SK-N-SH (cell line): Measurements from ENCODE around the gene CTBP1. TPM values are rescaled to one million over a fixed set of nuclear protein-coding genes. Genes with fewer than 3 reads are reported as not detected.
A peak's percentile ranks its signal among the peaks of the same experiment; 100 is the strongest.

Experiments
- CTCF ChIP-seq: fragments of 200-600 bp; sonication (generic); IDR thresholded peaks from 2 replicates; pipeline ENCODE4 v1.6.1; 2017; ENCODE audit warnings: antibody characterized with exemption, mild to moderate bottlenecking, moderate library complexity
- FOSL2 ChIP-seq: IDR thresholded peaks from 2 replicates; pipeline ENCODE4 v1.4.0; 2012; ENCODE audit warnings: low read depth, mild to moderate bottlenecking, moderate library complexity, borderline replicate concordance
- FOXJ3 ChIP-seq: sonication (generic); formaldehyde crosslinking; IDR thresholded peaks from 2 replicates; pipeline ENCODE4 v1.5.1; 2020; ENCODE audit warnings: mild to moderate bottlenecking, missing genetic modification reagents
- FOXM1 ChIP-seq: IDR thresholded peaks from 2 replicates; pipeline ENCODE4 v1.4.0; 2012; ENCODE audit warnings: low read depth, mild to moderate bottlenecking
- GATA2 ChIP-seq: sonication (generic); formaldehyde crosslinking; IDR thresholded peaks from 2 replicates; pipeline ENCODE4 v1.5.0; 2020; ENCODE audit warnings: mild to moderate bottlenecking, missing genetic modification reagents
- MAX ChIP-seq: IDR thresholded peaks from 2 replicates; pipeline ENCODE4 v1.4.0; 2012; ENCODE audit warnings: low read depth
- MEF2A ChIP-seq: IDR thresholded peaks from 2 replicates; pipeline ENCODE4 v1.4.0; 2012; ENCODE audit warnings: low read depth, borderline replicate concordance
- NRF1 ChIP-seq: IDR thresholded peaks from 2 replicates; pipeline ENCODE4 v1.6.1; 2012; ENCODE audit warnings: low read depth, mild to moderate bottlenecking, low read length
- PBX3 ChIP-seq: IDR thresholded peaks from 2 replicates; pipeline ENCODE4; 2012
- POLR2AphosphoS5 ChIP-seq: IDR thresholded peaks from 2 replicates; pipeline ENCODE4 v1.6.1; 2012; ENCODE audit warnings: low read depth, low read length
- RCOR1 ChIP-seq: fragments of 150-350 bp; IDR thresholded peaks from 2 replicates; pipeline ENCODE4 v1.6.1; 2017; ENCODE audit warnings: antibody characterized with exemption, low read length
- RFX5 ChIP-seq: IDR thresholded peaks from 2 replicates; pipeline ENCODE4 v1.6.1; 2012; ENCODE audit warnings: mild to moderate bottlenecking, improper control_type of control experiment, low read length
- SIN3A ChIP-seq: IDR thresholded peaks from 2 replicates; pipeline ENCODE4 v1.6.1; 2012; ENCODE audit warnings: low read depth, mild to moderate bottlenecking, low read length, moderate library complexity, borderline replicate concordance
- SMC3 ChIP-seq: IDR thresholded peaks from 2 replicates; pipeline ENCODE4 v1.6.1; 2012; ENCODE audit warnings: low read depth, low read length, improper control_type of control experiment
- TAF1 ChIP-seq: IDR thresholded peaks from 2 replicates; pipeline ENCODE4 v1.6.1; 2012; ENCODE audit warnings: low read depth, mild to moderate bottlenecking, low read length, moderate library complexity, borderline replicate concordance
- TCF12 ChIP-seq: IDR thresholded peaks from 2 replicates; pipeline ENCODE4 v1.4.0; 2012
- TEAD4 ChIP-seq: IDR thresholded peaks from 2 replicates; pipeline ENCODE4 v1.4.0; 2012; ENCODE audit warnings: mild to moderate bottlenecking, borderline replicate concordance; ENCODE audit not compliant: insufficient read depth
- ZBTB33 ChIP-seq: IDR thresholded peaks from 2 replicates; pipeline ENCODE4 v1.4.0; 2012; ENCODE audit warnings: low read depth, borderline replicate concordance
- polyA plus RNA-seq, 3 experiments: library from polyadenylated mRNA; depleted of rRNA; stranded (reverse); fragments of >200 nt; gene quantifications; 2 replicates each; pipeline ENCODE4 v1.2.3, GENCODE V29; 2012
- TF ChIP-seq, protein P1 (sequence below): fragments of 150-350 bp; IDR thresholded peaks from 2 replicates; pipeline ENCODE4 v1.6.1; 2017; ENCODE audit warnings: antibody characterized with exemption, low read length, low read depth, borderline replicate concordance
- TF ChIP-seq, protein P2 (sequence below): IDR thresholded peaks from 2 replicates; pipeline ENCODE4 v1.4.0; 2012; ENCODE audit warnings: low read depth, borderline replicate concordance

CTBP1 gene
- polyA plus RNA-seq, 1 of the 3 experiments (the other 2 are of a cell fraction), result 183 TPM

- TF ChIP-seq ZBTB33 (no peak), TCF12 (peak; percentile 84), FOXM1 (no peak), FOSL2 (peak; percentile 87; the same call in 1 of the 2 replicates), FOXJ3 (CRISPR knock-in tag) (no peak), MAX (peak; percentile 95), RCOR1 (0 out of 2 replicates have a peak, but pooled peaks have one; percentile 31), CTCF (no peak), TAF1 (no peak), NRF1 (no peak), POLR2AphosphoS5 (peak; percentile 22; the same call in 1 of the 2 replicates), GATA2 (CRISPR knock-in tag) (no peak), SMC3 (no peak), SIN3A (0 out of 2 replicates have a peak, but pooled peaks have one; percentile 20), PBX3 (peak; percentile 15; the same call in 1 of the 2 replicates), MEF2A (no peak), TEAD4 (0 out of 2 replicates have a peak, but pooled peaks have one; percentile 9), RFX5 (no peak)
- TF ChIP-seq, protein P1, sequence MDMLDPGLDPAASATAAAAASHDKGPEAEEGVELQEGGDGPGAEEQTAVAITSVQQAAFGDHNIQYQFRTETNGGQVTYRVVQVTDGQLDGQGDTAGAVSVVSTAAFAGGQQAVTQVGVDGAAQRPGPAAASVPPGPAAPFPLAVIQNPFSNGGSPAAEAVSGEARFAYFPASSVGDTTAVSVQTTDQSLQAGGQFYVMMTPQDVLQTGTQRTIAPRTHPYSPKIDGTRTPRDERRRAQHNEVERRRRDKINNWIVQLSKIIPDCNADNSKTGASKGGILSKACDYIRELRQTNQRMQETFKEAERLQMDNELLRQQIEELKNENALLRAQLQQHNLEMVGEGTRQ, result no peak
- TF ChIP-seq, protein P2, sequence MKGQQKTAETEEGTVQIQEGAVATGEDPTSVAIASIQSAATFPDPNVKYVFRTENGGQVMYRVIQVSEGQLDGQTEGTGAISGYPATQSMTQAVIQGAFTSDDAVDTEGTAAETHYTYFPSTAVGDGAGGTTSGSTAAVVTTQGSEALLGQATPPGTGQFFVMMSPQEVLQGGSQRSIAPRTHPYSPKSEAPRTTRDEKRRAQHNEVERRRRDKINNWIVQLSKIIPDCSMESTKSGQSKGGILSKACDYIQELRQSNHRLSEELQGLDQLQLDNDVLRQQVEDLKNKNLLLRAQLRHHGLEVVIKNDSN, result peak; percentile 70; the same call in 1 of the 2 replicates
- TF ChIP-seq, all 33 proteins: peak for 13
Observed at GRCh38 chr4:1192091-1192492, 56.8 kb downstream of the CTBP1 start (continued).
